Measurements from ENCODE around the gene CCL8. TPM values are rescaled to one million over a fixed set of nuclear protein-coding genes. Genes with fewer than 3 reads are reported as not detected.
"Not testable (repeated sequence)": the region's sequence is repeated elsewhere in the genome, so short reads cannot be mapped to it uniquely, and the experiment has no call there.

CCL8 gene
- total RNA-seq, 1 donor from 2014 or later = not detected

DNA sequence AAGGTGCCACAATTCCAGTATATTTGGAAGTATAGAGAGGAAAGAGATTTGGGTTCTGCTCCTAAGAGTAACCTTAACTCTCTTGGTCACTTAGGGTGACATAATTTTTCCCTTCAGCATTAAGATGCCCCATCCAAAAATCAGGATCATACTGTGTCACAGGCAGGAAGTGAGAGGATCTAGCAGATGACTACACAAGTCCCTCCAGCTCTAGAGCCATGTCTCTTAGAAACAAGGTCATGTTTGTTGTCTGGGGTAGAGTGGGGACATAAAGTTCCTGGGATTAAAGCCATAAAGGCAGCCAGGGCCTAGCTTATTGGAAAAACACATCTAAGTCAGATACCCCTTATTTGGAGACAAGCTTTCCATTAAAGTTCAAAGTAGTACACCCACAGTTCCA lies 2.7 kb downstream of the CCL8 start:
- H3K27me3 Mint-ChIP-seq (ENCODE audit: low read depth) = peaks cover 6% of the 10 kb centered on the region
- no peaks in the 10 kb centered on the region for H3K4me1 Mint-ChIP-seq (ENCODE audit: low read depth)
- peaks cover 20% of the 10 kb centered on the region for H3K9me3 Mint-ChIP-seq (ENCODE audit: low read depth)
- no peak overlapping the region for H3K4me3 Mint-ChIP-seq (ENCODE audit: unreplicated experiment)
- H3K27ac Mint-ChIP-seq (ENCODE audit: unreplicated experiment) = no peak overlapping the region
- TF ChIP-seq, protein P1, sequence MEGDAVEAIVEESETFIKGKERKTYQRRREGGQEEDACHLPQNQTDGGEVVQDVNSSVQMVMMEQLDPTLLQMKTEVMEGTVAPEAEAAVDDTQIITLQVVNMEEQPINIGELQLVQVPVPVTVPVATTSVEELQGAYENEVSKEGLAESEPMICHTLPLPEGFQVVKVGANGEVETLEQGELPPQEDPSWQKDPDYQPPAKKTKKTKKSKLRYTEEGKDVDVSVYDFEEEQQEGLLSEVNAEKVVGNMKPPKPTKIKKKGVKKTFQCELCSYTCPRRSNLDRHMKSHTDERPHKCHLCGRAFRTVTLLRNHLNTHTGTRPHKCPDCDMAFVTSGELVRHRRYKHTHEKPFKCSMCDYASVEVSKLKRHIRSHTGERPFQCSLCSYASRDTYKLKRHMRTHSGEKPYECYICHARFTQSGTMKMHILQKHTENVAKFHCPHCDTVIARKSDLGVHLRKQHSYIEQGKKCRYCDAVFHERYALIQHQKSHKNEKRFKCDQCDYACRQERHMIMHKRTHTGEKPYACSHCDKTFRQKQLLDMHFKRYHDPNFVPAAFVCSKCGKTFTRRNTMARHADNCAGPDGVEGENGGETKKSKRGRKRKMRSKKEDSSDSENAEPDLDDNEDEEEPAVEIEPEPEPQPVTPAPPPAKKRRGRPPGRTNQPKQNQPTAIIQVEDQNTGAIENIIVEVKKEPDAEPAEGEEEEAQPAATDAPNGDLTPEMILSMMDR (IDR thresholded peaks at IDR 0.05) = no peak
- peaks cover 6% of the 10 kb centered on the region for H3K36me3 Mint-ChIP-seq (ENCODE audit: low read depth)
- DNase-seq (ENCODE audit: low spot score) = no peak

DNA sequence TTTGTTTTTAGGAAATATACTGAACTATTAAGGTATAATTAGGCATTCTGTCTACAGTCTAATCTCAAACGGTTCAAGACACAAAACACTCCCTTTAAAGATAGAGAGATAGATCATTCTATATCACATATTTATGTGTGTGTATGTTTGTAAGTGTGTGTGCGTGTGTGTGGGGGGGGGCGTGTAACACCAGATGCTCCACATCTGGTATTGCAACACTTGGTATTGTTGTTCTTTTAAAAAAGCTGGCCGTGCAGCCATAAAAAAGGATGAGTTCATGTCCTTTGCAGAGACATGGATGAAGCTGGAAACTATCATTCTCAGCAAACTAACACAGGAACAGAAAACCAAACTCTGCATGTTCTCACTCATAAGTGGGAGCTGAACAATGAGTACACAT lies 8.3 kb downstream of the CCL8 start:
- not testable (repeated sequence) for H3K4me3 Mint-ChIP-seq (ENCODE audit: unreplicated experiment); H3K36me3 Mint-ChIP-seq (ENCODE audit: low read depth); H3K4me1 Mint-ChIP-seq (ENCODE audit: low read depth); DNase-seq (ENCODE audit: low spot score); H3K27ac Mint-ChIP-seq (ENCODE audit: unreplicated experiment)
- H3K9me3 Mint-ChIP-seq (ENCODE audit: low read depth) = peaks cover 20% of the 10 kb centered on the region
- peaks cover 10% of the 10 kb centered on the region for H3K27me3 Mint-ChIP-seq (ENCODE audit: low read depth)

DNA sequence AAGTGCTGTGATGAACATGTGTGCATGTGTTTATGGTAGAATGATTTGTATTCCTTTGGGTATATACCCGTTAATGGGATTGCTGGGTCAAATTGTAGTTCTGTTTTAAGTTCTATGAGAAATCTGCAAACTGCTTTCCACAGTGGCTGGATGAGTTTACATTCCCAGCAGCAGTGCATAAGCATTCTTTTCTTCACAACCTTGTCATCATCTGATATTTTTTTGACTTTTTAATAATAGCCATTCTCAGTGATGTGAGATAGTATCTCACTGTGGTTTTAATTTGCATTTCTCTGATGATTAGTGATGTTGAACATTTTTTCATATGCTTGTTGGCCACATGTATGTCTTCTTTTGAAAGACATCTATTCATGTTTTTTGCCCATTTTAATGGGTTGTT lies 18.5 kb downstream of the CCL8 start:
- Mint-ChIP-seq H3K9me3 (ENCODE audit: low read depth) (no peaks in the 10 kb centered on the region), H3K27me3 (ENCODE audit: low read depth) (peaks cover 3% of the 10 kb centered on the region), H3K36me3 (ENCODE audit: low read depth) (no peaks in the 10 kb centered on the region), H3K4me3 (ENCODE audit: unreplicated experiment) (no peak overlapping the region), H3K4me1 (ENCODE audit: low read depth) (no peaks in the 10 kb centered on the region), H3K27ac (ENCODE audit: unreplicated experiment) (no peak overlapping the region)
- DNase-seq (ENCODE audit: low spot score) = no peak
- TF ChIP-seq, protein P1 (IDR thresholded peaks at IDR 0.05) = no peak

DNA sequence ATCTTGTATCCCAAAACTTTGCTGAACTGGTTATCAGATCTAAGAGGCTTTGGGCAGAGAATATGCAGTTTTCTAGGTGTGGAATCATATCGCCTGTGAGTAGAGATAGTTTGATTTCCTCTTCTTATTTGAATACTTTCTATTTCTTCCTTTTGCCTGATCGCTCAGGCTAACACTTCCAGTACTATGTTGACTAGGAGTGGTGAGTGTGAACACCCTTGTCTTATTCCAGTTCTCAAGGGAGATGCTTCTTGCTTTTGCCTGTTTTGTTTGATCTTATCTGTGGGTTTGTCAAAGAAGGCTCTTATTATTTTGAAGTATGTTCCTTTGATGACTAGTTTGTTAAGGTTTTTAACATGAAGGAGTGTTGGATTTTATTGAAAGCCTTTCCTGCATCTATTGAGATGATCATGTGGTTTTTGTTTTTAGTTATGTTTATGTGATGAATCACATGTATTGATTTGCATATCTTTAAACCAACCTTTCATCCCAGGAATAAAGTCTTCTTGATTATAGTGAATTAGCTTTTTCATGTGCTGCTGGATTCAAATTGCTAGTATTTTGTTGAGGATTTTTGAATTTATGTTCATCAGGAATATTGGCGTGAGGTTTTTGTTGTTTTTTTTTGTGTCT lies 20.0 kb downstream of the CCL8 start:
- no peaks in the 10 kb centered on the region for H3K9me3 Mint-ChIP-seq (ENCODE audit: low read depth)
- H3K36me3 Mint-ChIP-seq (ENCODE audit: low read depth) = no peaks in the 10 kb centered on the region
- H3K4me1 Mint-ChIP-seq (ENCODE audit: low read depth) = no peaks in the 10 kb centered on the region
- TF ChIP-seq, protein P1 (IDR thresholded peaks at IDR 0.05) = no peak
- no peak overlapping the region for H3K27ac Mint-ChIP-seq (ENCODE audit: unreplicated experiment)
- DNase-seq (ENCODE audit: low spot score) = no peak
- peaks cover 11% of the 10 kb centered on the region for H3K27me3 Mint-ChIP-seq (ENCODE audit: low read depth)
- no peak overlapping the region for H3K4me3 Mint-ChIP-seq (ENCODE audit: unreplicated experiment)

DNA sequence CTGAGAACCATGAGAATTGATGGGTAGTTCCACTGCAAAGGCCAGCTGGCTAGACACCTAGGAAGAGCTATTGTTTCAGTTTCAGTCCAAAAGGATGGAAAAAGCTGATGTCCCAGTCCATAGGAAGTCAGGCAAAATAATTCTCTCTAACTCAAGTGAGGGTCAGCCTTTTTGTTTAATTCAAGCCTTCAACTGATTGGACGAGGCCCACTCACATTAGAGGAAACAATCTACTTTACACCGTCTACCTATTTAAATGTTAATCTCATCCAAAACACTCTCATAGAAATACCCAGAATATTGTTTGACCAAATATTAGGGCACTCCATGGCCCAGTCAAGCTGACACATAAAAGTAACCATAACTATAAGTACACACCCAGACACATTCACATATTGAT lies 22.7 kb downstream of the CCL8 start:
- Mint-ChIP-seq H3K27ac (ENCODE audit: unreplicated experiment) (no peak overlapping the region), H3K9me3 (ENCODE audit: low read depth) (no peaks in the 10 kb centered on the region), H3K4me3 (ENCODE audit: unreplicated experiment) (no peak overlapping the region), H3K36me3 (ENCODE audit: low read depth) (no peaks in the 10 kb centered on the region), H3K27me3 (ENCODE audit: low read depth) (peaks cover 12% of the 10 kb centered on the region), H3K4me1 (ENCODE audit: low read depth) (no peaks in the 10 kb centered on the region)
- TF ChIP-seq, protein P1 (IDR thresholded peaks at IDR 0.05) = no peak
- DNase-seq (ENCODE audit: low spot score) = no peak

DNA sequence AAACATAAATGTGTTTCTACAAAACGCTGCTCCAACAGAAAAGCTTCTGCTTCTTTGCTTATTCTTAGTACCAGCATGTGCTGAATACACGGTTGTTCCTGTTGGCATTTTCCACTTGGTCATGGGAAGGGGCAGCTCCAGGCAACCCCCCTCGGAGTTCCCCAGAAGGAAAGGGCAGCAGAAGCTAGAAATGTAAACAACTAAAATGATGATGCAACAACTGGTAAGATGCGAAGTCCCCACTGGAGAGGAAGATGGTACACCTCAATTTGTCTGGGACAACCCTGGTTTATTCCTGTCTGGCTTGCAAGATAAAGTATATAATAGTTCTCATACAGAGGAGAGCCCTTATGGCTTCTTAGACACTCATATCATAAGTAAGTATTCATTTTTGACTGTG lies 27.8 kb downstream of the CCL8 start:
- Mint-ChIP-seq H3K27ac (ENCODE audit: unreplicated experiment) (no peak overlapping the region), H3K27me3 (ENCODE audit: low read depth) (peaks cover 10% of the 10 kb centered on the region)

More for the DNA sequence above, 27.8 kb downstream of the CCL8 start:
- no peaks in the 10 kb centered on the region for H3K4me1 Mint-ChIP-seq (ENCODE audit: low read depth)
- no peaks in the 10 kb centered on the region for H3K9me3 Mint-ChIP-seq (ENCODE audit: low read depth)
- TF ChIP-seq, protein P1 (IDR thresholded peaks at IDR 0.05) = no peak
- no peak overlapping the region for H3K4me3 Mint-ChIP-seq (ENCODE audit: unreplicated experiment)
- H3K36me3 Mint-ChIP-seq (ENCODE audit: low read depth) = no peaks in the 10 kb centered on the region
- no peak for DNase-seq (ENCODE audit: low spot score)

Data from chondrocyte (in vitro differentiated cells).